HepG2 (cell line): ENCODE data around the gene SMURF1. TPM values are rescaled to one million over a fixed set of nuclear protein-coding genes. Genes with fewer than 3 reads are reported as not detected.

Experiments
- ATAC-seq: fragments of 200-7000 bp; cut with Tn5 transposase; 3 replicates; pipeline ENCODE4 v1.9.1; 2020; ENCODE audit warnings: mild to moderate bottlenecking, moderate library complexity
- BruUV-seq: library from RNA; stranded (reverse); fragments of 400-500 nt; replicated peaks from 2 replicates; lab custom pipeline; 2021; lab: Mats Ljungman, UMichigan
- CTCF ChIA-PET: fragments of 300-600 bp; formaldehyde crosslinking; extraction: SDS; loops from one replicate; lab custom pipeline; 2021; ENCODE audit warnings: low total read pairs, inconsistent platforms, low intra/inter-chr PET ratio; lab: Yijun Ruan, JAX
- POLR2A ChIA-PET: fragments of 350-600 bp; sonication (Branson Sonifier 250); formaldehyde crosslinking; loops from one replicate; lab custom pipeline; 2020; ENCODE audit warnings: antibody characterized with exemption, inconsistent platforms; lab: Yijun Ruan, JAX
- DNase-seq: peaks from one replicate; pipeline ENCODE4 v3.0.0-alpha.2; 2015; ENCODE audit warnings: low spot score
- FAIRE-seq: peaks from 3 replicates; lab custom pipeline; 2011; peaks lifted over from hg19 to GRCh38; lab: Jason Lieb, UNC
- H2AFZ ChIP-seq: one replicate; pipeline ENCODE4 v1.6.1; 2011; ENCODE audit warnings: low read length, inconsistent platforms
- H3K27ac ChIP-seq: fragments of 300-600 bp; 3 replicates; pipeline ENCODE4 v1.8.0; 2011; ENCODE audit warnings: mixed run types, mild to moderate bottlenecking, mixed read lengths, low read length, inconsistent platforms; ENCODE audit not compliant: insufficient read depth; ENCODE audit errors: extremely low read length
- H3K27me3 ChIP-seq, 2 experiments: fragments of 200-600 bp in 1 of 2; 2 replicates in 1 of 2; 3 replicates in 1 of 2; pipeline versions ENCODE4 v1.6.0 to v1.8.0; 2011; ENCODE audit warnings: low read length in 2 of 2, mild to moderate bottlenecking in 2 of 2, moderate library complexity in 2 of 2, inconsistent platforms in 1 of 2; ENCODE audit not compliant: insufficient read depth in 2 of 2, control insufficient read depth in 1 of 2
- H3K36me3 ChIP-seq, 2 experiments: fragments of 200-600 bp in 1 of 2; replicated peaks in 1 of 2; 2 replicates in 1 of 2; 3 replicates in 1 of 2; pipeline versions ENCODE4 v1.5.1 to v1.8.0; 2011; ENCODE audit warnings: low read length in 2 of 2, inconsistent platforms in 1 of 2; ENCODE audit not compliant: insufficient read depth in 2 of 2, control insufficient read depth in 1 of 2
- H3K4me1 ChIP-seq: 2 replicates; pipeline ENCODE4 v1.5.1; 2012; ENCODE audit warnings: low read length, inconsistent platforms; ENCODE audit not compliant: insufficient read depth
- H3K4me2 ChIP-seq: 2 replicates; pipeline ENCODE4 v1.6.0; 2011; ENCODE audit warnings: low read depth, low read length, inconsistent platforms
- H3K4me3 ChIP-seq, 3 experiments: fragments of 200-600 bp in 1 of 3; sonication (generic), shearing (Covaris generic) in 1 of 3; replicated peaks in 1 of 3; 2 replicates each; pipeline ENCODE4 v1.5.1; 2011 to 2016; ENCODE audit warnings: low read length in 3 of 3, inconsistent platforms in 2 of 3, low read depth in 2 of 3, mild to moderate bottlenecking in 2 of 3, control low read depth in 1 of 3, mixed read lengths in 1 of 3; ENCODE audit not compliant: insufficient read depth in 1 of 3
- H3K79me2 ChIP-seq: one replicate; pipeline ENCODE4 v1.6.1; 2011; ENCODE audit warnings: low read length, inconsistent platforms; ENCODE audit not compliant: insufficient read depth
- H3K9ac ChIP-seq: 2 replicates; pipeline ENCODE4 v1.6.0; 2011; ENCODE audit warnings: mild to moderate bottlenecking, low read depth, low read length, inconsistent platforms; ENCODE audit not compliant: insufficient read depth
- H3K9me3 ChIP-seq: 2 replicates; pipeline ENCODE4 v1.5.1; 2012; ENCODE audit warnings: mild to moderate bottlenecking, low read length
- H4K20me1 ChIP-seq: 2 replicates; pipeline ENCODE4 v1.6.0; 2011; ENCODE audit warnings: inconsistent platforms, mild to moderate bottlenecking, low read length, moderate library complexity; ENCODE audit not compliant: insufficient read depth
- CREB1 ChIP-seq, 2 experiments: fragments of 450-650 bp in 1 of 2; IDR thresholded peaks; 2 replicates each; pipeline ENCODE4 v1.6.1; 2016 to 2017; ENCODE audit warnings: control low read depth in 1 of 2, mild to moderate bottlenecking in 1 of 2, missing compliant biosample characterization in 1 of 2, missing genetic modification characterization in 1 of 2
- DMAP1 ChIP-seq: IDR thresholded peaks from 2 replicates; pipeline ENCODE4 v1.6.1; 2016
- ELF3 ChIP-seq: IDR thresholded peaks from 2 replicates; pipeline ENCODE4 v1.6.1; 2016; ENCODE audit warnings: missing genetic modification reagents, missing compliant biosample characterization
- FOXP1 ChIP-seq, 2 experiments: fragments of 450-650 bp in 1 of 2; IDR thresholded peaks; 2 replicates each; pipeline ENCODE4 v1.6.1; 2017 to 2018; ENCODE audit warnings: antibody characterized with exemption in 1 of 2
- NONO ChIP-seq, 2 experiments: fragments of 450-650 bp in 1 of 2; sonication (generic) in 1 of 2; formaldehyde crosslinking in 1 of 2; IDR thresholded peaks in 1 of 2; conservative IDR thresholded peaks in 1 of 2; 2 replicates each; pipeline versions ENCODE4 v1.6.1 to v1.8.0; 2017 to 2022; ENCODE audit warnings: mild to moderate bottlenecking in 1 of 2, missing genetic modification reagents in 1 of 2, moderate library complexity in 1 of 2
- PAXIP1 ChIP-seq: sonication (generic); formaldehyde crosslinking; conservative IDR thresholded peaks from 2 replicates; pipeline ENCODE4 v1.4.0; 2020; ENCODE audit warnings: mild to moderate bottlenecking, missing genetic modification reagents, moderate library complexity
- POLR2A ChIP-seq, 2 experiments: IDR thresholded peaks; 2 replicates each; pipeline ENCODE4 v1.6.1; 2011; ENCODE audit warnings: low read depth in 2 of 2, low read length in 2 of 2, mild to moderate bottlenecking in 1 of 2, moderate library complexity in 1 of 2; ENCODE audit not compliant: insufficient read depth in 1 of 2
- PRDM15 ChIP-seq: sonication (generic); formaldehyde crosslinking; IDR thresholded peaks from 2 replicates; pipeline ENCODE4 v1.4.0; 2020; ENCODE audit warnings: missing genetic modification reagents
- RFXAP ChIP-seq: sonication (generic); formaldehyde crosslinking; IDR thresholded peaks from 2 replicates; pipeline ENCODE4 v1.4.0; 2020; ENCODE audit warnings: missing genetic modification reagents, borderline replicate concordance
- RXRA ChIP-seq: sonication (generic); formaldehyde crosslinking; IDR thresholded peaks from 2 replicates; pipeline ENCODE4 v1.5.1; 2020; ENCODE audit warnings: missing genetic modification reagents
- SAFB2 ChIP-seq: sonication (generic); formaldehyde crosslinking; IDR thresholded peaks from 2 replicates; pipeline ENCODE4 v1.5.1; 2020; ENCODE audit warnings: missing genetic modification reagents, low read depth, mild to moderate bottlenecking, borderline replicate concordance
- SAP130 ChIP-seq: IDR thresholded peaks from 2 replicates; pipeline ENCODE4 v1.6.1; 2016; ENCODE audit warnings: low read depth
- SETDB1 ChIP-seq: sonication (generic); formaldehyde crosslinking; IDR thresholded peaks from 2 replicates; pipeline ENCODE4 v1.5.1; 2020; ENCODE audit warnings: missing genetic modification reagents, mild to moderate bottlenecking, borderline replicate concordance
- TMF1 ChIP-seq: sonication (generic); formaldehyde crosslinking; IDR thresholded peaks from 2 replicates; pipeline ENCODE4 v1.8.1; 2022; ENCODE audit warnings: low read depth, missing genetic modification reagents
- XRCC5 ChIP-seq: fragments of 200-400 bp; formaldehyde crosslinking; optimal IDR thresholded peaks from 2 replicates; pipeline ENCODE3; 2017; ENCODE audit warnings: mild to moderate bottlenecking, low read length
- WGBS: methylation state at CpG from one replicate; pipeline ENCODE4 v1.1.6; 2017; ENCODE audit warnings: low lambda C conversion rate; 5-methylcytosine and 5-hydroxymethylcytosine counted together
- in situ Hi-C: cut with HindIII; loops from 2 replicates; pipeline ENCODE4 v1.10.0; 2017; ENCODE audit warnings: low pct_unique_long_range_greater_than_20kb; ENCODE audit not compliant: extremely low pct_ligation_motif_present
- intact Hi-C: fragments of 100-400 bp; cut with micrococcal nuclease; formaldehyde crosslinking; loops from one replicate; pipeline ENCODE4 v1.10.0; 2022; ENCODE audit not compliant: unreplicated experiment
- polyA plus RNA-seq, 8 experiments: library from polyadenylated mRNA; depleted of rRNA in 3 of 8; stranded (reverse) in 7 of 8; unstranded in 1 of 8; fragments of >200 nt; fragmentation: Illumina TruSeq in 4 of 8; extraction: Trizol in 4 of 8; gene quantifications; 2 replicates each; pipeline versions ENCODE4 v1.2.1 to v1.2.3, GENCODE V29; 2011 to 2016; ENCODE audit warnings: low read depth in 4 of 8, missing spikeins in 1 of 8, mixed read lengths in 1 of 8; ENCODE audit not compliant: insufficient read depth in 1 of 8
- total RNA-seq, 5 experiments: library from RNA; depleted of rRNA; stranded (reverse); fragments of >200 nt; fragmentation: Illumina TruSeq; extraction: Trizol; gene quantifications; 2 replicates each; pipeline ENCODE4 v1.2.3, GENCODE V29; 2016; ENCODE audit warnings: low read depth in 1 of 5

The SMURF1 gene
- total and polyA plus RNA-seq, 2 of the 13 experiments (the other 11 are each of a cell fraction or from before 2014, with no cell fraction given): 8.3 to 11.1 TPM

DNA sequence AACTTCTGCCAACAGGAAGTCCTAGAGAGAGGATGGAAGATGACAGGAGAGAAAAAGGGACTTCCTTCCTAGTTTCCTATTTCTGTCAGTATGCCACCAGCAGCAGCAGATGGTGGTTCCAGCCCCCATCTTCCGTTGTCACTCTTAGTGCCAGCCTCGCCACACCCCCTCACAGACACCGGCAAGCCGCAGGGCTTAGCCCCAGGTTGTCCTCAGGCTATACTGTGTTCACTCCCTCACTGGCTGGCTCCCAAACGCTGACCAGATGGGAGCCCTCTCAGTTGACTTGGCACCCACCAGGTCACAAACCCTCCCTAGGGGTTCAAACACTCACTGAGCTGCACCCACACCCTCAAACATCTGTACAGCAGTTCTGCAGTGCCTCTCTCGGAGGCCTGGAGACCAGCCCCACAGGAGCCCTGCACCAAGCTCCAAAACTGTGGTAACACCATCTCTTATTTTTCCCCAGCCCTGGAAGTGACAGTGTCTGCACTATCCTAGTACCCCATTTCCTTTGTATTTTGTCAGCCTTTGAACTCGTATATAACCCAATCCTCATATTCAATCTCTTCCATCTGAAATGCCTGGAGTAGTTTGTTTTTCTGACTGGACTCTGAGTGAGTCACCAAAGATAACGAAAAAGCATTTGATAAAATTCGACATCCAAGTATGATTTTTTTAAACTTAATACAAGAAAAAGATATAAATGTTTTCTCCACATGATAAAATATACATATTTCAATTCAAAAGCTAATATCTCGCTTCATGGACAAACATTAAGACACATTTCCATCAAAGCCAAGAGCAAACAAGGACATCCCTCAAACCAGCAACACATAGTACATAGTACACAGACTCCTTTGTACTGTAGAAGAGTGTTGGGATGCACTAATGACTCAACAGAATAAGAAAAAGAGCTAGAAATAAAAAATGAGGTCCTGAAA, 34.5 kb downstream of the SMURF1 start:
- FAIRE-seq (no peak), DNase-seq (peak; percentile 87), ATAC-seq (peak; percentile 90)
- in situ Hi-C loops: no loop called here
- POLR2A ChIA-PET: interaction anchor here (0.6 to 2.5 kb wide), 8 partner anchors 8 to 216 kb away, joined by 3 to 30 read pairs (median 4); no protein-coding TSS in a partner anchor
- no peaks in the 10 kb centered on the region; the same call in 1 of the 2 replicates for H4K20me1 ChIP-seq
- no peaks in the 10 kb centered on the region for H3K36me3 ChIP-seq
- H3K27ac ChIP-seq: peak overlapping the region; percentile 76
- no peak overlapping the region for H2AFZ ChIP-seq
- H3K9me3 ChIP-seq: no peaks in the 10 kb centered on the region
- H3K4me2 ChIP-seq: peak overlapping the region; percentile 78
- peak overlapping the region; percentile 62 for H3K9ac ChIP-seq
- CTCF ChIA-PET: no interaction called here
- peaks cover 78% of the 10 kb centered on the region for H3K79me2 ChIP-seq
- no TSS peak for BruUV-seq
- intact Hi-C loops: loop anchor here (1.0 kb wide), 1 partner anchor 10 kb away; no protein-coding TSS in a partner anchor
- H3K27me3 ChIP-seq: no peaks in the 10 kb centered on the region
- WGBS: 22% methylated on average over 10 of the region's 10 CpGs
- H3K4me3 ChIP-seq: peak overlapping the region; percentile 6 to 58 (median 34); a peak in 5 of 6 replicates
- peaks cover 71% of the 10 kb centered on the region for H3K4me1 ChIP-seq
- TF ChIP-seq PRDM15 (CRISPR knock-in tag) (peak; percentile 81; the same call in 1 of the 2 replicates), SETDB1 (CRISPR knock-in tag) (no peak), CREB1 (IDR thresholded peaks at IDR 0.05) (no peak), CREB1 (CRISPR knock-in tag; IDR thresholded peaks at IDR 0.05) (peak; percentile 57; the same call in 1 of the 2 replicates), RXRA (0 out of 2 replicates have a peak, but pooled peaks have one; percentile 28), SAFB2 (CRISPR knock-in tag) (no peak), TMF1 (CRISPR knock-in tag) (no peak), PAXIP1 (CRISPR knock-in tag) (peak; percentile 45; the same call in 1 of the 2 replicates), DMAP1 (peak; percentile 25; the same call in 1 of the 2 replicates), POLR2A (IDR thresholded peaks at IDR 0.05; ENCODE audit: insufficient read depth in 1 of 2, low read depth in 2 of 2, low read length in 2 of 2) (0 out of 4 replicates have a peak, but pooled peaks of 1 of the 2 experiments have one; percentile 21), FOXP1 (IDR thresholded peaks at IDR 0.05) (no peak), FOXP1 (CRISPR knock-in tag; IDR thresholded peaks at IDR 0.05) (peak; percentile 28; the same call in 1 of the 2 replicates), XRCC5 (peak; percentile 34), NONO (IDR thresholded peaks at IDR 0.05) (no peak), NONO (CRISPR knock-in tag; conservative IDR thresholded peaks at IDR 0.05) (0 out of 2 replicates have a peak, but pooled peaks have one; percentile 30), ELF3 (CRISPR knock-in tag) (0 out of 2 replicates have a peak, but pooled peaks have one; percentile 25), SAP130 (CRISPR knock-in tag) (peak; percentile 22; the same call in 1 of the 2 replicates), RFXAP (no peak)
